Germinal center (tissue), 1 donor: ENCODE measurements around the gene CXCL13.
"Not testable (repeated sequence)": the region's sequence is repeated elsewhere in the genome, so short reads cannot be mapped to it uniquely, and the experiment has no call there.

Source experiments
- DNase-seq: peaks from one replicate; pipeline ENCODE4 v3.0.0; 2012; ENCODE audit warnings: mixed read lengths, low spot score

The CXCL13 gene

DNA sequence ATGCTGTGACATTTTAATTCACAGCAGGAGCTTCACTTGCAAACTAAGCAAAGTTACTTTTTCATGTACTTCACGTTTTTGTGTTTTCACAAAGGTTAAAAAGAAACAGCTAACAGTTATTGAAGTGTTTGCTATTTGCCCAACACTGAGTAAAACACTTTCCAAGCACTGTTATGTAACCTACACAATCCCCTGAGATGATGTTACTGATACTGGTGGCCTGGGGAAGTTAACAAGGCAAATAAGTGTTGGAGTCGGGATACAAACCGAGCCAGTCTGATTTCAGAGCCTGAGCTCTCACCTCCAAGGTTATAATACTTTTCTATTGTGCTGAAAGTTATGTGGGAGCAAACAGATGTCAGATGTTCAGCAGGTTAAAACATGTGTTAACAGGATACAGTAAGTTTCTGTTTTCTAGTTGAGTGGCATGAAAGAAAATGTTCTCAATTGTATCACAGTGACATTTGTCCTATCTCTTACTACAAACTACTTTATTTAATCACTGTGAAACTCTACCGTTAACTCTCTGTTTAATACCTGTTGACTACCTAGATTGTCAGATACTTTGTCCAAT is 3.9 kb upstream of the CXCL13 start:
- no peak for DNase-seq

GRCh38 chr4:77613267-77613666 is 7.6 kb downstream of the CXCL13 start:
- DNase-seq, result no peak

GRCh38 chr4:77615153-77615552 is 9.5 kb downstream of the CXCL13 start:
- DNase-seq, result no peak

- DNase-seq, result no peak
These were observed 11.6 kb downstream of the CXCL13 start for GRCh38 chr4:77617203-77617602.

- peak; percentile 62 for DNase-seq
These were observed 13.0 kb downstream of the CXCL13 start for GRCh38 chr4:77618383-77619241.

GRCh38 chr4:77619408-77619807 is 13.8 kb downstream of the CXCL13 start:
- no peak for DNase-seq

- DNase-seq, result no peak
These were observed 15.6 kb downstream of the CXCL13 start for GRCh38 chr4:77621254-77621653.

- no peak for DNase-seq
These were observed 17.5 kb downstream of the CXCL13 start for GRCh38 chr4:77623091-77623490.

- DNase-seq, result no peak
These were observed 18.6 kb downstream of the CXCL13 start for GRCh38 chr4:77624213-77624612.

DNA sequence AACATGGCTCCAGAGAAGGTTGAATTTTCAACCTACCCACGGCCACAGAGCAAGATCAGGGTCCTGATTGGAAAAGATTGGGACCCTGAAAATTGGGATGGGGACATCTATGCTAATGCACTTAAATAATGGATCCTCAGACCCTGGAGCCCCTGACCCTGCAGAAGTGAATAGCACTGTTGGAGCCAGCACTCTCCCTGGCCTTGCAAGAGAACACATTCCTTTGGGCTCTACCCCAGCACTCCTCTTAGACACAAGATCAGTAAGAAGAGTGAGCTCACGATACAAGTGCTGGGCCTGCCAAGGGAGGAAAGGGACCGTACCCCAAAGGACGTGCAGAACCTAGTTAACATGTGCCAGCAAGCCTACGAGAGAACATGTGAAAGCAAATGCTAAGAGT is 19.9 kb downstream of the CXCL13 start:
- no peak for DNase-seq

- no peak for DNase-seq
These were observed 24.3 kb downstream of the CXCL13 start for GRCh38 chr4:77629885-77630284.

DNA sequence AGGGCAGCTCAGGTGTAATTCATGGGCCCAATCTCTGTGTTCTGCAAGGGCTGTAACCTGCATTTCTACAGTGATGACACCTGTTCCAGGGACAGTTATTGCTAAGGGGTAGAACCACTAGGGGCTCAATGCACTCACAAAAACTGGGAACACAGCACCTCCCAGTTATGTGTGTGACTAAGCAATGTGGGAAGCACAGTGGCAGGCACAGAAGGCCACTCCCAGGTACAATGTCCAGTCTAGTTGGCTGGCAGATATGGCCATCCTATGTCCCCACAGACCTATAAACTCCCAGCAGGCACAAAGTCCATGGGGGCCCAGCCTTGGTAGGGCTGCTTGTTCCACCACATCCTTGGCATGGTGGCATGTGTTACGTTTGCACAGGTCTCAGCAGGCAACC is 25.7 kb downstream of the CXCL13 start:
- DNase-seq, result no peak

DNA sequence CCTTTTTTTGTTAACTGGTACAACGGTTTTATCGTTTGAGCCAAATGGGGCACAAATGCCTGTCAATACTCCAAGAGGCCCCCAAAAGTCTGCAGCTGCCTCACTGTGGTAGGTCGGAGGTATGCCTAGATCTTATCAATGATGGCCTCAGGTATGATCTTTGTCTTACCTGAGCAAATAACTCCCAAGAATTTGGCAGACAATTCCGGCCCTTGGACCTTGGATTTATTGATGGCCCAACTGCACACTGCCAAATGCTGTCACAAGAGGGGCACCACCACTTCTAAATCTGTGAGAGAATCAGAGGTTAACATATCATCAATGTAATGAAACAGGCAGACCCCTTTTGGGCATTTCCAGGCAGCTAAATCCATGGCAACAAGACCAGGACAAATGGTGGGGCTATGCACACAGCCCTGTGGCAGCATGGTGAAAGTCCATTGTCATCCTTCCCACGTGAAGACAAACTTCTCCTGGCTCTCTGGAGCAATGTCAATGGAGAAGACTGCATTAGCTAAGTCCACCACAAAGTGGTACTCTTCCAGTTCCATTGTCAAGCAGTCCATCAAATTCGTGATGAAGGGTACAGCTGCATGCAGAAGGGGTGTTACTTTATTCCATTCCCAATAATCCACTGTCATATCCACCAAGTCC is 28.6 kb downstream of the CXCL13 start:
- no peak for DNase-seq

DNA sequence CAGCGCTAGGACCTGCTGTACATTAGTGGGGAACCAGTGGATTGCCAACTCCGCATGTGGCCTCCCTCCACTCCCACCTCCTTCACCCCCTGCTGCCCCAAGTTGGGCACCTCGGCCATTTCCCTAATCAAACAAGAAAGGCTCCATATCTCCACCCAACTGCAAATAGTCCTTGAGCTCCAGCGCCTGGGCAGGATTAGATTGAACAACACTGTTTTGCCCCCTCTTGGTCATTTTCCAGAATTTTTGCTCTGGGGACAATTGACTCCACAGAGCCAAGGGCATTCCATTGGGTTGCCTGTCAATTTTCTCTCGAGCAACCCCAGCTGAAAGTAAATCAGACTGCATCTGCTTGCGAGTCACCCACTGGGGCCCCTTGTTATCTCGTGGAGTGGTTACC is 29.6 kb downstream of the CXCL13 start:
- DNase-seq, result no peak

DNA sequence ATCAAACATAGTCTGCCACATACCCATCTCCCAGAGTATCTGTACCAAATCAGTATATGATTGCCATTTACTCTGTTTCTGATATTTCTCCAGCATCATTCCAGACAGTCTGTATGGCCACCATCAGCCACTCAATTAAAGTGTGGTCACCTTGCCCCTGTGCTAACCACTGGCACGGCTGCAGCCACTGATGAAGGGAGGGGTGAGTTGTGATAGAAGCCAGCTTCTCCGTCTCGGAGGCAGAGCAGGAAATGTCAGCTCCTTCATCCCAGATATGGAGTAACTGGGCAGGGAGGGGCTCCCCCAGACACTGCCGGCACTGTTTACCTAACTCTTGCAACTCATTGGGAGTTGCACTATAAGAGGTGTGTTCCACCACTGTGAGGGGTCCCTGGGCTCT is 30.3 kb downstream of the CXCL13 start:
- DNase-seq, result no peak

GRCh38 chr4:77636902-77637301 is 31.3 kb downstream of the CXCL13 start:
- DNase-seq, result no peak

GRCh38 chr4:77644069-77644468 is 38.4 kb downstream of the CXCL13 start:
- not testable (repeated sequence) for DNase-seq

- DNase-seq, result no peak
These were observed 45.2 kb downstream of the CXCL13 start for GRCh38 chr4:77650787-77651186.

DNA sequence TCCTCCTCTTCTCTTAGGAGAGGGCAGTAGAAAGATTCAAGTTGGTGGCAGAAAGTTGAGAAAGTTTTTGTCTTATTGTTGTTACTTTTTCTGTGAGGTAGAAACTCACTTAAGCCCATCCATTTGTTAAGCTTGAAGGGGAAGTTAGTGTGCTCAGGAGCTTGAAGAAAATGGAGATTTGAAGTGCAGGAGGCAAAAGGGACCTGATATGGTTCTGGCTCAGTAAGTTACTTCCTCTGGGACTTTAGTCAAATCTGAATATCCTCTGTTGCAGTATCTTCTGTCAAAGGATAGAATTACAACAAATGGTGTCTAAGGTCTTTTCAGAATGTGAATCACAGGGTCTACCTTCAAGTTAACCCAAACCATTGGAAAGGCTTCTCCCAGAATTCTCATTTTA is 46.2 kb downstream of the CXCL13 start:
- no peak for DNase-seq

DNA sequence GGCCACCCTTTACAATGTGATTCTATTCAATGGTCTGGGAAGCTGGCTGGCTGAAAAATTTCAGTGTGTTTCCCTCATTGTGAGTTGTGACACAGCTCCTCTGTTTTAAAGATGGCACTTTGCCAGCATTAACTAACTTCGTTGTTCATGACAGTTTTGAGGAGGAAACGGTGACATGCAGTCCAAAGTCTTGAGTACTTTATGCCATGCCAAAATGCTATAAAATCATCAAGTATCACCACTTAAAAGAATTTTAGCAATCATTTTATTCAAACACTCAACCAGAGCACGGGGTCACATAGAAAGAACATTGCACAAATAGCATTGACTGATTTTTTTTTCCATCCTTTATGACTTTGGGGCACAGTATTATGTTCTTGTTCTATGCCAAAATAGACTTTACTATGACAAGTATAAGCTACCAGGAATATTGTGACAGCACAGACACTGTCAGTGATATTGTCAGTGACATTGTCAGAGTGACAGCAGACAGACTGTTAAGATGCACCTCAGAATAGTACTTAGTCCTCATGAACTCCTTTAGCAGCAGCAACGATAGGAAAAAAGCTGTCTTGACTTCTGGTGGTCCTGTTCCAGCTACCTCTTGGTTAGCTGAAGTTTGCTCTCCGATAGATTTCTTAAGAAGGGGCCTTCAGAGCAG is 46.7 kb downstream of the CXCL13 start:
- no peak for DNase-seq

- no peak for DNase-seq
These were observed 47.6 kb downstream of the CXCL13 start for GRCh38 chr4:77653162-77653758.

DNA sequence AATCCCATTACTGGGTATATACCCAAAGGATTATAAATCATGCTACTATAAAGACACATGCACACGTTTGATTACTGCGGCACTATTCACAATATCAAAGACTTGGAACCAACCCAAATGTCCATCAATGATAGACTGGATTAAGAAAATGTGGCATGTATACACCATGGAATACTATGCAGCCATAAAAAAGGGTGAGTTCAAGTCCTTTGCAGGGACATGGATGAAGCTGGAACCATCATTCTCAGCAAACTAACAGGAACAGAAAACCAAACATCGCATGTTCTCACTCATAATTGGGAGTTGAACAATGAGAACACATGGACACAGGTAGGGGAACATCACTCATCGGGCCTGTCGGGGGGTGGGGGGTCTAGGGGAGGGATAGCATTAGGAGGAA is 54.7 kb downstream of the CXCL13 start:
- not testable (repeated sequence) for DNase-seq
